ENCODE measurements around the gene TRPM3. TPM values are rescaled to one million over a fixed set of nuclear protein-coding genes. Genes with fewer than 3 reads are reported as not detected.

The TRPM3 gene
- total and polyA plus RNA-seq, 2 donors (not counting 1 experiment from before 2014, with no cell fraction given): not detected

DNA sequence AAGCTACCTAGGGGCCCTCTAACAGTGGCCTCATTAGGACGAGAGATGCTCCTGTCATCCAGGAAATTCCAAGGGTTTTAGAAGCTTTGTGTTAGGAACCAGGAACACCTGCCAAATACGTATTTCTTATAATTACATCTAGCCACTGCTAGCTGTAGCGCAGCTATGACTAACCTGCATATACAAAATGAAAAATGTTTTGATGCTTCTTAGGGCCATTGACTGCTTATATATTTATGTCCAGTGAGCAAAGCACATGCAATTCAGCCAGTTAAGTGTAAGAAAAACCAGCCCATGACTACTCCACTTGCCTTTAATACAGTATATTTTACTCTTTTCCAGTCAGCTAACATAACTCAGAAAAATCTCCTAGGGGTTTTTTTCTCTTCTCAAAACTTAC, 143.3 kb downstream of the TRPM3 start:
- DNase-seq (no peak), ATAC-seq (ENCODE audit: low read depth) (no peak)
- intact Hi-C loops (cut with micrococcal nuclease): no loop called here
- no peak overlapping the region for H3K27ac ChIP-seq (ENCODE audit: low read length in 2 of 2)
- Mint-ChIP-seq H3K27me3 (no peaks in the 10 kb centered on the region), H3K4me3 (no peak overlapping the region), H3K4me1 (no peaks in the 10 kb centered on the region), H3K9me3 (ENCODE audit: insufficient read depth) (no peaks in the 10 kb centered on the region), H3K27ac (no peak overlapping the region)
- ChIA-PET POLR2A (no interaction called here), CTCF (no interaction called here)
- no peak overlapping the region for H3K4me2 ChIP-seq (replicated peaks; ENCODE audit: low read depth, low read length, poor library complexity, severe bottlenecking)
- no peak for TF ChIP-seq EZH2 (IDR thresholded peaks at IDR 0.05; ENCODE audit: borderline replicate concordance, insufficient read depth, low read depth, low read length, poor library complexity, severe bottlenecking)
- TF ChIP-seq, protein P1, sequence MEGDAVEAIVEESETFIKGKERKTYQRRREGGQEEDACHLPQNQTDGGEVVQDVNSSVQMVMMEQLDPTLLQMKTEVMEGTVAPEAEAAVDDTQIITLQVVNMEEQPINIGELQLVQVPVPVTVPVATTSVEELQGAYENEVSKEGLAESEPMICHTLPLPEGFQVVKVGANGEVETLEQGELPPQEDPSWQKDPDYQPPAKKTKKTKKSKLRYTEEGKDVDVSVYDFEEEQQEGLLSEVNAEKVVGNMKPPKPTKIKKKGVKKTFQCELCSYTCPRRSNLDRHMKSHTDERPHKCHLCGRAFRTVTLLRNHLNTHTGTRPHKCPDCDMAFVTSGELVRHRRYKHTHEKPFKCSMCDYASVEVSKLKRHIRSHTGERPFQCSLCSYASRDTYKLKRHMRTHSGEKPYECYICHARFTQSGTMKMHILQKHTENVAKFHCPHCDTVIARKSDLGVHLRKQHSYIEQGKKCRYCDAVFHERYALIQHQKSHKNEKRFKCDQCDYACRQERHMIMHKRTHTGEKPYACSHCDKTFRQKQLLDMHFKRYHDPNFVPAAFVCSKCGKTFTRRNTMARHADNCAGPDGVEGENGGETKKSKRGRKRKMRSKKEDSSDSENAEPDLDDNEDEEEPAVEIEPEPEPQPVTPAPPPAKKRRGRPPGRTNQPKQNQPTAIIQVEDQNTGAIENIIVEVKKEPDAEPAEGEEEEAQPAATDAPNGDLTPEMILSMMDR (IDR thresholded peaks at IDR 0.05): no peak
- no peak overlapping the region for H3K4me3 ChIP-seq (ENCODE audit: control extremely low read depth in 1 of 5, extremely low read depth in 1 of 5, insufficient read depth in 1 of 5, low read depth in 2 of 5, low read length in 4 of 5)
- peaks cover 0 to 7% (median 0%) of the 10 kb centered on the region in 3 donors for H3K9me3 ChIP-seq (ENCODE audit: control extremely low read depth in 1 of 3, control insufficient read depth in 2 of 3, insufficient read depth in 1 of 3, low read length in 2 of 3)
- H3K79me2 ChIP-seq (ENCODE audit: control insufficient read depth, insufficient read depth, low read length): no peaks in the 10 kb centered on the region
- H4K20me1 ChIP-seq (ENCODE audit: control insufficient read depth, insufficient read depth, low read length, poor library complexity, severe bottlenecking): no peaks in the 10 kb centered on the region
- no peaks in the 10 kb centered on the region for H3K27me3 ChIP-seq (replicated peaks in 1 of 4; ENCODE audit: control extremely low read depth in 1 of 4, control insufficient read depth in 3 of 4, insufficient read depth in 4 of 4, low read length in 3 of 4)
- H3K4me1 ChIP-seq (ENCODE audit: control insufficient read depth in 2 of 2, insufficient read depth in 2 of 2, low read length in 2 of 2): no peaks in the 10 kb centered on the region
- no peaks in the 10 kb centered on the region for H3K36me3 ChIP-seq (replicated peaks in 1 of 2; ENCODE audit: control extremely low read depth in 1 of 2, control insufficient read depth in 1 of 2, extremely low read depth in 1 of 2, insufficient read depth in 2 of 2, low read length in 1 of 2)
- H3K9ac ChIP-seq (ENCODE audit: low read length): no peak overlapping the region
- WGBS (ENCODE audit: insufficient coverage): 88% methylated on average over 1 of the region's 3 CpGs
- no peak overlapping the region for H2AFZ ChIP-seq (ENCODE audit: insufficient read depth, low read depth, low read length, poor library complexity, severe bottlenecking)

DNA sequence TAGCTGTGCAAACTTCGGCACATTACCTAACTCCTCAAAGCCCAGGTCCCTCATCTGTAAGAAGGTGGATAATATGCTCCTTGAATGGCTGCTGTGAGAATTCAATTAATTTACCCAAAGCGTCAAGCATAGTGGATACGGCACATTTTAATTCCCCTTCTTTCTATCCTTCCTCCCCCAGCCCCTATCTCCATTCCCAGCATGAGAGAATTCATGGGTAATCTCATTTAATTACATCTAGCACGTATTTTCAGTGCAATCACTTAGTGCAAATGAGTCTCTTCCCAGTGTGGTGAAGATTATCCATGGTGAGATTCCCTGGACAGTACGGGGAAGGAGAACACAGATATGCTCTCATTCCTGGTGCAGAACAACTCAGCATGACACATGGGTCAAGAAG, 145.6 kb downstream of the TRPM3 start:
- H3K36me3 ChIP-seq (replicated peaks in 1 of 2; ENCODE audit: control extremely low read depth in 1 of 2, control insufficient read depth in 1 of 2, extremely low read depth in 1 of 2, insufficient read depth in 2 of 2, low read length in 1 of 2): no peaks in the 10 kb centered on the region
- TF ChIP-seq EZH2 (IDR thresholded peaks at IDR 0.05; ENCODE audit: borderline replicate concordance, insufficient read depth, low read depth, low read length, poor library complexity, severe bottlenecking): no peak
- TF ChIP-seq, protein P1 (IDR thresholded peaks at IDR 0.05): no peak

More for the DNA sequence above, 145.6 kb downstream of the TRPM3 start:
- WGBS (ENCODE audit: insufficient coverage): 90% methylated on average over 2 of the region's 5 CpGs
- DNase-seq (no peak), ATAC-seq (ENCODE audit: low read depth) (no peak)
- Mint-ChIP-seq H3K4me1 (no peaks in the 10 kb centered on the region), H3K27me3 (no peaks in the 10 kb centered on the region), H3K4me3 (no peak overlapping the region), H3K9me3 (ENCODE audit: insufficient read depth) (no peaks in the 10 kb centered on the region), H3K27ac (no peak overlapping the region)
- Histone ChIP-seq H2AFZ (ENCODE audit: insufficient read depth, low read depth, low read length, poor library complexity, severe bottlenecking) (no peak overlapping the region), H3K4me3 (ENCODE audit: control extremely low read depth in 1 of 5, extremely low read depth in 1 of 5, insufficient read depth in 1 of 5, low read depth in 2 of 5, low read length in 4 of 5) (no peak overlapping the region), H3K4me2 (replicated peaks; ENCODE audit: low read depth, low read length, poor library complexity, severe bottlenecking) (no peak overlapping the region), H3K9me3 (ENCODE audit: control extremely low read depth in 1 of 3, control insufficient read depth in 2 of 3, insufficient read depth in 1 of 3, low read length in 2 of 3) (peaks cover 0 to 7% (median 0%) of the 10 kb centered on the region in 3 donors), H3K27me3 (replicated peaks in 1 of 4; ENCODE audit: control extremely low read depth in 1 of 4, control insufficient read depth in 3 of 4, insufficient read depth in 4 of 4, low read length in 3 of 4) (no peaks in the 10 kb centered on the region), H3K27ac (ENCODE audit: low read length in 2 of 2) (no peak overlapping the region), H3K9ac (ENCODE audit: low read length) (no peak overlapping the region), H3K79me2 (ENCODE audit: control insufficient read depth, insufficient read depth, low read length) (no peaks in the 10 kb centered on the region), H3K4me1 (ENCODE audit: control insufficient read depth in 2 of 2, insufficient read depth in 2 of 2, low read length in 2 of 2) (no peaks in the 10 kb centered on the region), H4K20me1 (ENCODE audit: control insufficient read depth, insufficient read depth, low read length, poor library complexity, severe bottlenecking) (no peaks in the 10 kb centered on the region)
- ChIA-PET POLR2A (no interaction called here), CTCF (no interaction called here)
- intact Hi-C loops (cut with micrococcal nuclease): no loop called here
